IMR-90 (cell line): ENCODE measurements around the gene PSMB3.

Experiments used
- CEBPB ChIP-seq: IDR thresholded peaks from 2 replicates; pipeline ENCODE4 v1.6.1; 2012; ENCODE audit warnings: low read depth, low read length, improper control_type of control experiment
- CHD1 ChIP-seq: IDR thresholded peaks from 2 replicates; pipeline ENCODE4 v1.6.1; 2012; ENCODE audit warnings: low read depth, low read length, improper control_type of control experiment
- CTCF ChIP-seq: conservative IDR thresholded peaks from 2 replicates; pipeline ENCODE4 v1.5.1; 2012; ENCODE audit warnings: mild to moderate bottlenecking, low read depth, low read length, improper control_type of control experiment
- ELK1 ChIP-seq: fragments of 150-350 bp; IDR thresholded peaks from 2 replicates; pipeline ENCODE4 v1.6.1; 2016; ENCODE audit warnings: low read depth, mild to moderate bottlenecking, low read length, moderate library complexity, borderline replicate concordance
- MAZ ChIP-seq: IDR thresholded peaks from 2 replicates; pipeline ENCODE4 v1.6.1; 2012; ENCODE audit warnings: low read depth, mild to moderate bottlenecking, low read length, improper control_type of control experiment, moderate library complexity, borderline replicate concordance
- NFE2L2 ChIP-seq: fragments of 150-350 bp; IDR thresholded peaks from 2 replicates; pipeline ENCODE4 v1.6.1; 2016; ENCODE audit warnings: low read depth, mild to moderate bottlenecking, low read length
- POLR2A ChIP-seq: IDR thresholded peaks from 2 replicates; pipeline ENCODE4 v1.6.1; 2012; ENCODE audit warnings: mild to moderate bottlenecking, low read depth, low read length
- RFX5 ChIP-seq: IDR thresholded peaks from 2 replicates; pipeline ENCODE4 v1.8.0; 2012; ENCODE audit warnings: low read depth, mild to moderate bottlenecking, low read length, moderate library complexity

GRCh38 chr17:38725066-38725465 lies 27.5 kb upstream of the PSMB3 start:
- TF ChIP-seq CTCF (no peak), POLR2A (no peak), CEBPB (no peak), RFX5 (no peak), CHD1 (no peak), ELK1 (no peak), NFE2L2 (no peak), MAZ (no peak)
